ENCODE measurements around the gene RARB.
A peak's percentile ranks its signal among the peaks of the same experiment; 100 is the strongest.

Gene RARB

DNA sequence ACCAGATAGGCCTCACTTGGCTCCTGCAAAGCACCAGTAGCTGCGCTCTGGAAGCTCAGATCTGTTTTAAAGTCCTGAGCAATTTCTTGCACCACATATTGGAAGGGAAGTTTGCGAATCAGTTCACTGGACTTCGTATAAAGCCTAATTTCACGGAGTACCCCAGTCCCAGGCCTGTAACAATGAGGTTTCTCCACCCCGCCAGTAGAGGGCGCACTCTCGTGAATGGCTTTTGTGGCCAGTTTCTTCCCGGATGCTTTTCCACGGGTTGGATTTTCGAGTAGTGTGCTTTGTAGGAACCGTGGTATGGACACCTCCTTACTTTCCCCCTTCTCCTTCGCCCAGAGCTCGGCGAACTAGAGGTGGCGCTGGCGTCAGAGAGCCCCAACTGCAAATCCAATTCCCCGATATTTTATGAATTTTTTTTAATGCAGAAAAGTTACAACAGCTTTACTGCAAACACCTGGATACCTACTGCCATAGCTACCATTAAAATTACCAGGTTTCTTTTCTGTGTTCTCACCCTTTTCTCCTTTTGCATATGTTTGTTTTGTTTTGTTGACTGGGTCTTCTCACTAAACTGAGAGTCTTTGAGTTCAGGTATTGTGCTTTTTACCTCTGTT lies 13.3 kb downstream of the RARB start:
- H3K4me1 ChIP-seq (ENCODE audit: insufficient read depth, low read length, severe bottlenecking) = no peaks in the 10 kb centered on the region

DNA sequence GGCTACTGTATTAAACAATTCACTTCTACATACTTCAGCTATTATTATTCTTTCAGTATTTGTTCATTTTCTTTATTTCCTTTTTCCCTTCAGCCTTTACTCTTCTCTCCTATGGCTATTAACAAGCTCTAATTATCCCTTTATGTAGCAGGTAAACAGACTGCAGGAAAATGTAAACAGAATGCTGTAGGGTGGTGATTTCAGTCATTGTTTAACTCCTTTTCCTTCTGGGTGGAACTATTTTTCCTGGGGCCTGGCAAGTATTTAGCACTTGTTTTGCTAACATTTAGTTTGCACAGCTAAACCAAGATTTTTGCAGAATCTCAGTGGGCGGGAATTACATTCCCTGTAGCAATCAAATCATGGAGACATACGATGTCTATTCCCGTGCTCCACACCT lies 14.4 kb downstream of the RARB start:
- Histone ChIP-seq H2AFZ (ENCODE audit: low read length) (no peak overlapping the region), H3K36me3 (ENCODE audit: insufficient read depth, low read length) (no peaks in the 10 kb centered on the region), H3K9me3 (ENCODE audit: low read length) (no peaks in the 10 kb centered on the region), H4K20me1 (ENCODE audit: insufficient read depth, low read length) (no peaks in the 10 kb centered on the region), H3K4me1 (ENCODE audit: insufficient read depth, low read length, severe bottlenecking) (no peaks in the 10 kb centered on the region), H3K9me2 (ENCODE audit: low read depth, low read length) (no peaks in the 10 kb centered on the region), H3F3A (ENCODE audit: insufficient read depth, low read length) (no peaks in the 10 kb centered on the region), H3K9ac (ENCODE audit: low read length) (no peak overlapping the region), H3K27me3 (ENCODE audit: insufficient read depth, low read length) (no peaks in the 10 kb centered on the region), H3K4me2 (ENCODE audit: low read length) (no peak overlapping the region), H3K79me2 (ENCODE audit: insufficient read depth, low read length) (no peaks in the 10 kb centered on the region), H3K27ac (ENCODE audit: low read depth, low read length, poor library complexity, severe bottlenecking) (no peak overlapping the region), H3K4me3 (ENCODE audit: low read depth, low read length, poor library complexity, severe bottlenecking) (no peak overlapping the region)
- TF ChIP-seq EZH2 (IDR thresholded peaks at IDR 0.05; ENCODE audit: borderline replicate concordance, low read length) = no peak
- TF ChIP-seq, protein P1, sequence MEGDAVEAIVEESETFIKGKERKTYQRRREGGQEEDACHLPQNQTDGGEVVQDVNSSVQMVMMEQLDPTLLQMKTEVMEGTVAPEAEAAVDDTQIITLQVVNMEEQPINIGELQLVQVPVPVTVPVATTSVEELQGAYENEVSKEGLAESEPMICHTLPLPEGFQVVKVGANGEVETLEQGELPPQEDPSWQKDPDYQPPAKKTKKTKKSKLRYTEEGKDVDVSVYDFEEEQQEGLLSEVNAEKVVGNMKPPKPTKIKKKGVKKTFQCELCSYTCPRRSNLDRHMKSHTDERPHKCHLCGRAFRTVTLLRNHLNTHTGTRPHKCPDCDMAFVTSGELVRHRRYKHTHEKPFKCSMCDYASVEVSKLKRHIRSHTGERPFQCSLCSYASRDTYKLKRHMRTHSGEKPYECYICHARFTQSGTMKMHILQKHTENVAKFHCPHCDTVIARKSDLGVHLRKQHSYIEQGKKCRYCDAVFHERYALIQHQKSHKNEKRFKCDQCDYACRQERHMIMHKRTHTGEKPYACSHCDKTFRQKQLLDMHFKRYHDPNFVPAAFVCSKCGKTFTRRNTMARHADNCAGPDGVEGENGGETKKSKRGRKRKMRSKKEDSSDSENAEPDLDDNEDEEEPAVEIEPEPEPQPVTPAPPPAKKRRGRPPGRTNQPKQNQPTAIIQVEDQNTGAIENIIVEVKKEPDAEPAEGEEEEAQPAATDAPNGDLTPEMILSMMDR (IDR thresholded peaks at IDR 0.05; ENCODE audit: low read length) = no peak

More for the DNA sequence above, 13.3 kb downstream of the RARB start:
- Histone ChIP-seq H3K27me3 (ENCODE audit: insufficient read depth, low read length) (no peaks in the 10 kb centered on the region), H4K20me1 (ENCODE audit: insufficient read depth, low read length) (no peaks in the 10 kb centered on the region), H3K4me2 (ENCODE audit: low read length) (no peak overlapping the region), H3K9me2 (ENCODE audit: low read depth, low read length) (no peaks in the 10 kb centered on the region), H3K79me2 (ENCODE audit: insufficient read depth, low read length) (no peaks in the 10 kb centered on the region), H3K9me3 (ENCODE audit: low read length) (no peaks in the 10 kb centered on the region), H3K36me3 (ENCODE audit: insufficient read depth, low read length) (no peaks in the 10 kb centered on the region), H3K27ac (ENCODE audit: low read depth, low read length, poor library complexity, severe bottlenecking) (no peak overlapping the region), H3K9ac (ENCODE audit: low read length) (no peak overlapping the region), H2AFZ (ENCODE audit: low read length) (no peak overlapping the region), H3F3A (ENCODE audit: insufficient read depth, low read length) (no peaks in the 10 kb centered on the region), H3K4me3 (ENCODE audit: low read depth, low read length, poor library complexity, severe bottlenecking) (no peak overlapping the region)
- TF ChIP-seq, protein P1 (IDR thresholded peaks at IDR 0.05; ENCODE audit: low read length) = peak; percentile 85
- TF ChIP-seq EZH2 (IDR thresholded peaks at IDR 0.05; ENCODE audit: borderline replicate concordance, low read length) = no peak

DNA sequence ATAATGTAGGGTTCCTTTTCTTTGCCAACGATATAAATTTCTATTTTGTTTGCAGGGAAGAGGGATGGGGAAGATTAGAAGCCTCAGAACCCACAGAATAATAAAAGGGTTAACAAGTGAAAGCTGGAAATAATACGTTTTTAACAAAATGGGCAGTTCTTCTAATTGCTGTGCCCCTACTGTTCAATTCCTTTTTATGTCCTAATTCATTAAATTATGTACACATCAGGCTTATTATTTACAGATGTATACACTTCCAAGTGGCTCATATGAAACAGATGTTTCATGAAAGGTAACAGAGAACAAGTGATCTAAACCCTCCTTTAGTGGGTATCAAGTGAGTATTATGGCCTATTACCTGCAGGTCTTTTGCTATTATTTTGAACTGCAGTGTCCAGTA lies 16.2 kb downstream of the RARB start:
- Histone ChIP-seq H3K79me2 (ENCODE audit: insufficient read depth, low read length) (no peaks in the 10 kb centered on the region), H3K4me3 (ENCODE audit: low read depth, low read length, poor library complexity, severe bottlenecking) (no peak overlapping the region), H3K36me3 (ENCODE audit: insufficient read depth, low read length) (no peaks in the 10 kb centered on the region), H3K9me3 (ENCODE audit: low read length) (no peaks in the 10 kb centered on the region), H3K9me2 (ENCODE audit: low read depth, low read length) (no peaks in the 10 kb centered on the region), H3K4me2 (ENCODE audit: low read length) (no peak overlapping the region), H3K9ac (ENCODE audit: low read length) (no peak overlapping the region), H3K27me3 (ENCODE audit: insufficient read depth, low read length) (no peaks in the 10 kb centered on the region), H3K27ac (ENCODE audit: low read depth, low read length, poor library complexity, severe bottlenecking) (no peak overlapping the region), H2AFZ (ENCODE audit: low read length) (no peak overlapping the region), H3K4me1 (ENCODE audit: insufficient read depth, low read length, severe bottlenecking) (no peaks in the 10 kb centered on the region), H4K20me1 (ENCODE audit: insufficient read depth, low read length) (no peaks in the 10 kb centered on the region), H3F3A (ENCODE audit: insufficient read depth, low read length) (no peaks in the 10 kb centered on the region)
- TF ChIP-seq, protein P1 (IDR thresholded peaks at IDR 0.05; ENCODE audit: low read length) = no peak
- TF ChIP-seq EZH2 (IDR thresholded peaks at IDR 0.05; ENCODE audit: borderline replicate concordance, low read length) = no peak
